GM12878 (cell line): ENCODE measurements around the gene CLDN9. TPM values are rescaled to one million over a fixed set of nuclear protein-coding genes. Genes with fewer than 3 reads are reported as not detected.

Source experiments
- ASH2L ChIP-seq: fragments of 300-600, 200-600 bp; sonication (generic); IDR thresholded peaks from 2 replicates; pipeline ENCODE4 v1.6.1; 2017; ENCODE audit warnings: low read depth, mild to moderate bottlenecking, borderline replicate concordance
- BCL11A ChIP-seq: IDR thresholded peaks from 2 replicates; pipeline ENCODE4 v1.6.1; 2011; ENCODE audit warnings: low read depth, low read length
- CBX3 ChIP-seq: fragments of 200-600 bp; sonication (generic); IDR thresholded peaks from 2 replicates; pipeline ENCODE4 v1.6.1; 2016; ENCODE audit warnings: low read depth, borderline replicate concordance
- CHD2 ChIP-seq: IDR thresholded peaks from 2 replicates; pipeline ENCODE4 v1.6.1; 2011; ENCODE audit warnings: low read depth, low read length, improper control_type of control experiment, borderline replicate concordance
- CREM ChIP-seq: IDR thresholded peaks from 2 replicates; pipeline ENCODE4 v1.6.1; 2014; ENCODE audit warnings: antibody characterized with exemption, low read depth
- CUX1 ChIP-seq: IDR thresholded peaks from 2 replicates; pipeline ENCODE4 v1.6.1; 2012; ENCODE audit warnings: improper control_type of control experiment, low read depth, low read length; ENCODE audit not compliant: insufficient replicate concordance
- ELK1 ChIP-seq: IDR thresholded peaks from 2 replicates; pipeline ENCODE4 v1.6.1; 2012; ENCODE audit warnings: low read depth, low read length, improper control_type of control experiment
- HDAC6 ChIP-seq: fragments of 200-600 bp; sonication (generic); IDR thresholded peaks from one replicate; pipeline ENCODE4 v1.8.0; 2017; ENCODE audit warnings: antibody characterized with exemption; ENCODE audit not compliant: unreplicated experiment
- JUNB ChIP-seq: IDR thresholded peaks from 2 replicates; pipeline ENCODE4 v1.6.1; 2016; ENCODE audit warnings: antibody characterized with exemption, mild to moderate bottlenecking
- NBN ChIP-seq: fragments of 450-650 bp; IDR thresholded peaks from 2 replicates; pipeline ENCODE4 v1.6.1; 2016
- NFXL1 ChIP-seq: fragments of 450-650 bp; IDR thresholded peaks from 2 replicates; pipeline ENCODE4 v1.6.1; 2017; ENCODE audit warnings: antibody characterized with exemption, mild to moderate bottlenecking, borderline replicate concordance
- NFYA ChIP-seq: IDR thresholded peaks from 2 replicates; pipeline ENCODE4 v1.6.1; 2011; ENCODE audit warnings: low read depth, mild to moderate bottlenecking, low read length, improper control_type of control experiment, borderline replicate concordance
- RAD51 ChIP-seq: fragments of 450-650 bp; IDR thresholded peaks from 2 replicates; pipeline ENCODE4 v1.6.1; 2016; ENCODE audit warnings: moderate library complexity, mild to moderate bottlenecking, inconsistent platforms
- RB1 ChIP-seq: fragments of 450-650 bp; formaldehyde crosslinking; IDR thresholded peaks from 2 replicates; pipeline ENCODE4 v1.6.1; 2017; ENCODE audit warnings: mild to moderate bottlenecking, borderline replicate concordance
- RELA ChIP-seq: fragments of 450-650 bp; IDR thresholded peaks from 2 replicates; pipeline ENCODE4 v1.8.0; 2014; ENCODE audit warnings: borderline replicate concordance; ENCODE audit not compliant: partially characterized antibody
- SUZ12 ChIP-seq: fragments of 200-600 bp; sonication (generic); IDR thresholded peaks from one replicate; pipeline ENCODE4 v1.6.1; 2018; ENCODE audit warnings: antibody characterized with exemption, mild to moderate bottlenecking; ENCODE audit not compliant: unreplicated experiment
- USF1 ChIP-seq: IDR thresholded peaks from 2 replicates; pipeline ENCODE4 v1.6.1; 2011; ENCODE audit warnings: borderline replicate concordance, low read depth, mild to moderate bottlenecking, moderate library complexity, mixed read lengths, low read length; ENCODE audit not compliant: insufficient read depth; ENCODE audit errors: extremely low read length
- ZNF622 ChIP-seq: fragments of 450-650 bp; IDR thresholded peaks from 2 replicates; pipeline ENCODE4 v1.6.1; 2017; ENCODE audit warnings: mild to moderate bottlenecking, inconsistent platforms
- ZNF687 ChIP-seq: fragments of 450-650 bp; IDR thresholded peaks from 2 replicates; pipeline ENCODE4 v1.6.1; 2017; ENCODE audit warnings: mild to moderate bottlenecking, moderate library complexity
- polyA plus RNA-seq, 11 experiments: library from polyadenylated mRNA; depleted of rRNA in 4 of 11; unstranded in 6 of 11; stranded (reverse) in 5 of 11; fragments of >200 nt; fragmentation: Nextera tagmentation in 4 of 11; fragmentation: Illumina TruSeq in 1 of 11; extraction: Ambion mirVana in 4 of 11; extraction: Trizol in 1 of 11; gene quantifications; 1 replicate in 1 of 11; 2 replicates in 10 of 11; pipeline versions ENCODE4 v1.2.1 to v1.2.3, GENCODE V29; 2011 to 2016; ENCODE audit warnings: inconsistent platforms in 2 of 11, missing spikeins in 2 of 11, low read depth in 1 of 11
- total RNA-seq, 4 experiments: library from RNA; depleted of rRNA in 3 of 4; stranded (reverse); fragments of >200 nt in 3 of 4; fragmentation: Illumina TruSeq in 1 of 4; extraction: Trizol in 1 of 4; gene quantifications; 2 replicates each; pipeline versions ENCODE4 v1.2.1 to v1.2.3, GENCODE V29; 2013 to 2021

CLDN9 gene
- total and polyA plus RNA-seq, 10 of the 15 experiments (the other 5 are each of a cell fraction or from before 2014, with no cell fraction given) = not detected

- TF ChIP-seq USF1 = no peak
- TF ChIP-seq CHD2 = 0 out of 2 replicates have a peak, but pooled peaks have one; percentile 14
- 0 out of 2 replicates have a peak, but pooled peaks have one; percentile 20 for TF ChIP-seq ELK1
- no peak for TF ChIP-seq JUNB
- no peak for TF ChIP-seq RELA
- TF ChIP-seq CREM = no peak
- TF ChIP-seq CUX1 = no peak
- no peak for TF ChIP-seq BCL11A
- no peak for TF ChIP-seq HDAC6
- no peak for TF ChIP-seq NFXL1
- TF ChIP-seq ASH2L = no peak
- no peak for TF ChIP-seq RAD51
- TF ChIP-seq ZNF622 = no peak
- TF ChIP-seq RB1 = no peak
- TF ChIP-seq SUZ12 = no peak
- TF ChIP-seq NFYA = no peak
- no peak for TF ChIP-seq NBN
- no peak for TF ChIP-seq CBX3
- no peak for TF ChIP-seq ZNF687
These were observed 7.5 kb downstream of the CLDN9 start, which contains the start of gene TNFRSF12A (continued) for GRCh38 chr16:3020247-3020603.
